Measurements from ENCODE around the gene CYBA. TPM values are rescaled to one million over a fixed set of nuclear protein-coding genes. Genes with fewer than 3 reads are reported as not detected.

The CYBA gene
- polyA plus RNA-seq, 1 experiment: 187 TPM

DNA sequence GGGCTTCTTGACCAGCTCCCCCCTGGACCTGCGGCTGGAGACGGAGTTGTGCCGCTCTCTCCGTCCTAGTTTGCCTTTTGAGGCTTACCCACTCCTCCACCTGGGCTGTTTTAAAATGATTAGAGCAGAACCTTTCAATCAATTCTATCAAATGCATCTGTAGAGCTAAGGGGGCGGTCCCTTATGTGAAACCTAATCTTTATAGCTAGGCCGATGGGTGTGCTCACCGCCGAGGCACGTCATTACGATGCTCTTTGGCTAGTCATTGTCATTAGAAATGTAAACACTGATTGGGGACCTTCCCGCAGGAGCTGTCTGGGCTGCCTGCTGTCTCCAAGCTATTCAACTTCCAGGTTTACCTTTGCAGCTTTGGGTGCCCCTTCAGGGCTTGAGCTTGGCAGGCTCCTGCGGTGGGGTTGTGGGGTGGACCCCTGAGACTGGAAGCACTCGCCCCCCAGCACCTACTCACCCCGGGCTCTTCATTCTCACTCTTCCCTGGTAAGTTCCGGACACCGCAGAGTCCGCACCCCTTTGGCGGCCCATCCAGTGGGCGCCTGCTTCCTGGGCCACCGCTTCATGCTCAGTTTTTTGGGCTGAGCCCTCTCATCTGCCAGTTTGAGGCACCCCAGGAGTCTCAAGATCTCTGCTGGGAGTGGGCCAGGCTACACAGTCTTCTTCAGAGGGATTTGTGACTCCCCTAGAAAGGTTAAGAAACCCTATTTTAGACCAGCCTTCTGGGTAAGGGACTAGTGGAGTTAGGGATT is 33.4 kb downstream of the CYBA start:
- Histone ChIP-seq H3K4me3 (ENCODE audit: low read depth, low read length) (no peak overlapping the region), H3K36me3 (ENCODE audit: control insufficient read depth, insufficient read depth, low read length) (peaks cover 11% of the 10 kb centered on the region), H3K27me3 (ENCODE audit: control insufficient read depth, insufficient read depth, low read length) (no peaks in the 10 kb centered on the region)
- DNase-seq (ENCODE audit: low read depth): no peak
- ChIA-PET POLR2A (no interaction called here), CTCF (interaction anchor here (1.1 to 1.5 kb wide), 2 partner anchors 9 to 46 kb away, joined by 3 to 4 read pairs; no protein-coding TSS in a partner anchor)
- TF ChIP-seq, protein P1, sequence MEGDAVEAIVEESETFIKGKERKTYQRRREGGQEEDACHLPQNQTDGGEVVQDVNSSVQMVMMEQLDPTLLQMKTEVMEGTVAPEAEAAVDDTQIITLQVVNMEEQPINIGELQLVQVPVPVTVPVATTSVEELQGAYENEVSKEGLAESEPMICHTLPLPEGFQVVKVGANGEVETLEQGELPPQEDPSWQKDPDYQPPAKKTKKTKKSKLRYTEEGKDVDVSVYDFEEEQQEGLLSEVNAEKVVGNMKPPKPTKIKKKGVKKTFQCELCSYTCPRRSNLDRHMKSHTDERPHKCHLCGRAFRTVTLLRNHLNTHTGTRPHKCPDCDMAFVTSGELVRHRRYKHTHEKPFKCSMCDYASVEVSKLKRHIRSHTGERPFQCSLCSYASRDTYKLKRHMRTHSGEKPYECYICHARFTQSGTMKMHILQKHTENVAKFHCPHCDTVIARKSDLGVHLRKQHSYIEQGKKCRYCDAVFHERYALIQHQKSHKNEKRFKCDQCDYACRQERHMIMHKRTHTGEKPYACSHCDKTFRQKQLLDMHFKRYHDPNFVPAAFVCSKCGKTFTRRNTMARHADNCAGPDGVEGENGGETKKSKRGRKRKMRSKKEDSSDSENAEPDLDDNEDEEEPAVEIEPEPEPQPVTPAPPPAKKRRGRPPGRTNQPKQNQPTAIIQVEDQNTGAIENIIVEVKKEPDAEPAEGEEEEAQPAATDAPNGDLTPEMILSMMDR (IDR thresholded peaks at IDR 0.05; ENCODE audit: insufficient read depth, low read depth, low read length): no peak

DNA sequence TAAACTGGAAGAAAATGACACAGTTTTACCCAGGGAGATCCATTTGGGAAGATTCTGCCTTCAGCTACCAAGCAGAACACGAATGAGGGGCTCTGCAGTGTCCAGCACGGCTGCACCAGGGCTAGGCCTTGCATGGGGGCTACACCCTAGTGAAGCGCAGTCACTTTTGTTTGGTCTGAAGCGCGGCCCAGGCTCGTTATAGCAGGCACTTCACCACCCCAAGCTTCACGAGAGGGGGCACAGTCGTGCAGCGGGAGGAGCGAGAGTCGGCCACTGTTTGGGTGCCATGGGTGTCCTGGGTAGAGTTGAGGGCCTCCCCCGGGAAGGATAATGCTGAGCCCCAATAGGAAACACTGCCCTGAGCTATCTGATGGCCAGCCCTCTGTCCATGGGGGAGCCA is 34.1 kb downstream of the CYBA start:
- TF ChIP-seq, protein P1 (IDR thresholded peaks at IDR 0.05; ENCODE audit: insufficient read depth, low read depth, low read length): no peak
- no peak for DNase-seq (ENCODE audit: low read depth)
- Histone ChIP-seq H3K4me3 (ENCODE audit: low read depth, low read length) (no peak overlapping the region), H3K27me3 (ENCODE audit: control insufficient read depth, insufficient read depth, low read length) (no peaks in the 10 kb centered on the region), H3K36me3 (ENCODE audit: control insufficient read depth, insufficient read depth, low read length) (peaks cover 5% of the 10 kb centered on the region; the same call in 1 of the 2 replicates)
- POLR2A ChIA-PET: no interaction called here
- CTCF ChIA-PET: interaction anchor here (1.1 to 1.5 kb wide), 2 partner anchors 9 to 45 kb away, joined by 3 to 4 read pairs; no protein-coding TSS in a partner anchor

DNA sequence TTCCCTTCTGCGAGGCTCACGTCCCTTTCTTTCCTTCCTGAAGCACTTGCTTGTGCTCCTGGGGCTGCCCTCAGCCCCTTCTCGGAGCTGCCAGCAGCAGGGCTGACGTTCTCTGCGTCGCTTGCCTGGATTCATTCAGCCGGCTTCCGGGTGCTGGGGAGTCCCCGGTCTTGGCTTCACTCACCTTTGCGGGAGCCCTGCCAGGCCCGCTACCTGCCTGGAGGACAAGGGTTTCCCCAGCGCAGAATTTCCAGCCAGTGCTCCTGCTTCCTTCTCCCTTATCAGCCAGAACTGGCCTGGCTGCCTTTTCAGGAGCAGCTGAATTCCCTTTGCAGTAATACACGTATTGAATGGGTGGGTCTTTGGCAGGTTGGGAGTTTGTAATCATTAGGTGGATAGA is 34.5 kb downstream of the CYBA start:
- H3K36me3 ChIP-seq (ENCODE audit: control insufficient read depth, insufficient read depth, low read length): peaks cover 8% of the 10 kb centered on the region
- no peak for DNase-seq (ENCODE audit: low read depth)
- no peaks in the 10 kb centered on the region for H3K27me3 ChIP-seq (ENCODE audit: control insufficient read depth, insufficient read depth, low read length)
- no peak overlapping the region for H3K4me3 ChIP-seq (ENCODE audit: low read depth, low read length)
- ChIA-PET CTCF (interaction anchor here (1.5 kb wide), 1 partner anchor 45 kb away, joined by 3 read pairs; no protein-coding TSS in a partner anchor), POLR2A (no interaction called here)
- TF ChIP-seq, protein P1 (IDR thresholded peaks at IDR 0.05; ENCODE audit: insufficient read depth, low read depth, low read length): no peak

DNA sequence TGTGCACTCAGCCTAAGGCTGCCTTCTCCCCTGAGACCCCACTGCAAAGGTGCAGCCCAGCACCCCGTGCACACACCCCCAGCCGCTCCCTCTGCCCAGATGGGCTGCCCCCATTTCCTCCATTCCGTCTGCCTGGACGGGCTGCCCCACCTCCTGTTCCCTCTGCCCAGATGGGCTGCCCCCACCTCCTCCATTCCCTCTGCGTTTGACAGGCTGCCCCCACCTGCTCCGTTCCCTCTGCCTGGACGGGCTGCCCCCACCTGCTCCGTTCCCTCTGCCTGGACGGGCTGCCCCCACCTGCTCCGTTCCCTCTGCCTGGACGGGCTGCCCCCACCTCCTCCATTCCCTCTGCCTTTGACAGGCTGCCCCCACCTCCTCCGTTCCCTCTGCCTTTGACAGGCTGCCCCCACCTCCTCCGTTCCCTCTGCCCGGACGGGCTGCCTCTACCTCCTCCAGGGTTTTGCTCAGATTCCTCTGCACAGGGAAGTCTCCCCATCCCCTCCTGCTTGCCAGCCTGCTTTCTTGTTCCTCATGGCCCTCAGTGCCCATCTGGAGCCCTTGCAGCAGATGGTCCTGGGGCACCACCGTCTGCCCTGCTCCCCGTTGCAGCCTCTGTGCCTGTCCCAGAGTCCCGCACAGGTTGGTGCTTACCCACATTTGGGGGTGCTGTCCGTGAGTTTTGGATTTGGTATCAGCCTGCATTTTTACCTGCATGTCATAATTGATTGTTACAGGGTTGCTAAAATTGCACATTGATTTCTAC is 35.9 kb downstream of the CYBA start:
- POLR2A ChIA-PET: no interaction called here
- DNase-seq (ENCODE audit: low read depth): no peak
- CTCF ChIA-PET: no interaction called here

More for the DNA sequence above, 35.9 kb downstream of the CYBA start:
- Histone ChIP-seq H3K4me3 (ENCODE audit: low read depth, low read length) (no peak overlapping the region), H3K36me3 (ENCODE audit: control insufficient read depth, insufficient read depth, low read length) (peaks cover 18% of the 10 kb centered on the region), H3K27me3 (ENCODE audit: control insufficient read depth, insufficient read depth, low read length) (no peaks in the 10 kb centered on the region)
- TF ChIP-seq, protein P1 (IDR thresholded peaks at IDR 0.05; ENCODE audit: insufficient read depth, low read depth, low read length): no peak

Measured in BJ (cell line).